NOMO-1 (cell line): ENCODE results near the gene MRPS35.

Experiments
- DNase-seq, 2 experiments: peaks; one replicate each; lab custom pipeline; 2025; ENCODE audit not compliant: unreplicated experiment in 2 of 2; lab: John Stamatoyannopoulos, UW

The MRPS35 gene

GRCh38 chr12:27771481-27772327, 61.1 kb downstream of the MRPS35 start:
- DNase-seq: peak in 1 of 2 experiments; percentile 26

- no peak for DNase-seq
These were observed 61.9 kb downstream of the MRPS35 start for GRCh38 chr12:27772328-27773049.

GRCh38 chr12:27777141-27777540, 66.5 kb downstream of the MRPS35 start:
- DNase-seq: no peak

- no peak for DNase-seq
These were observed 67.6 kb downstream of the MRPS35 start for GRCh38 chr12:27778206-27778605.

GRCh38 chr12:27779416-27779919, 68.8 kb downstream of the MRPS35 start:
- peak in 1 of 2 experiments; percentile 9 for DNase-seq

- DNase-seq: peak; percentile 54 to 65
These were observed 69.4 kb downstream of the MRPS35 start, which contains the start of the genes KLHL42 and MANSC4 for GRCh38 chr12:27779920-27780611. TSS of gene KLHL42 (plus strand) at chr12:27780233. CDS start at chr12:27780331, 98 bp downstream. TSS of gene MANSC4 (minus strand) at chr12:27780236. CDS start at chr12:27771276, 8,960 bp downstream.

- DNase-seq: no peak
These were observed 70.2 kb downstream of the MRPS35 start for GRCh38 chr12:27780612-27781408.

GRCh38 chr12:27781680-27782079, 71.0 kb downstream of the MRPS35 start:
- DNase-seq: no peak

- DNase-seq: no peak
These were observed 71.8 kb downstream of the MRPS35 start for GRCh38 chr12:27782481-27782880.

GRCh38 chr12:27785882-27786570, 75.4 kb downstream of the MRPS35 start:
- peak; percentile 37 to 49 for DNase-seq

- DNase-seq: no peak
These were observed 76.9 kb downstream of the MRPS35 start for GRCh38 chr12:27787559-27787958.

- DNase-seq: no peak
These were observed 79.5 kb downstream of the MRPS35 start for GRCh38 chr12:27790179-27790578.

GRCh38 chr12:27794818-27795584, 84.4 kb downstream of the MRPS35 start:
- no peak for DNase-seq

GRCh38 chr12:27796128-27796527, 85.5 kb downstream of the MRPS35 start:
- no peak for DNase-seq

- no peak for DNase-seq
These were observed 86.8 kb downstream of the MRPS35 start for GRCh38 chr12:27797301-27798025.

- DNase-seq: no peak
These were observed 90.2 kb downstream of the MRPS35 start for GRCh38 chr12:27800819-27801218.

GRCh38 chr12:27801630-27802029, 91.0 kb downstream of the MRPS35 start:
- DNase-seq: no peak

- no peak for DNase-seq
These were observed 91.9 kb downstream of the MRPS35 start for GRCh38 chr12:27802511-27802910.
